UCSD-AML1 (cell line): Measurements from ENCODE around the gene TSTD1.

Experiments used
- DNase-seq: peaks from one replicate; lab custom pipeline; 2025; ENCODE audit not compliant: unreplicated experiment; lab: John Stamatoyannopoulos, UW

TSTD1 gene

DNA sequence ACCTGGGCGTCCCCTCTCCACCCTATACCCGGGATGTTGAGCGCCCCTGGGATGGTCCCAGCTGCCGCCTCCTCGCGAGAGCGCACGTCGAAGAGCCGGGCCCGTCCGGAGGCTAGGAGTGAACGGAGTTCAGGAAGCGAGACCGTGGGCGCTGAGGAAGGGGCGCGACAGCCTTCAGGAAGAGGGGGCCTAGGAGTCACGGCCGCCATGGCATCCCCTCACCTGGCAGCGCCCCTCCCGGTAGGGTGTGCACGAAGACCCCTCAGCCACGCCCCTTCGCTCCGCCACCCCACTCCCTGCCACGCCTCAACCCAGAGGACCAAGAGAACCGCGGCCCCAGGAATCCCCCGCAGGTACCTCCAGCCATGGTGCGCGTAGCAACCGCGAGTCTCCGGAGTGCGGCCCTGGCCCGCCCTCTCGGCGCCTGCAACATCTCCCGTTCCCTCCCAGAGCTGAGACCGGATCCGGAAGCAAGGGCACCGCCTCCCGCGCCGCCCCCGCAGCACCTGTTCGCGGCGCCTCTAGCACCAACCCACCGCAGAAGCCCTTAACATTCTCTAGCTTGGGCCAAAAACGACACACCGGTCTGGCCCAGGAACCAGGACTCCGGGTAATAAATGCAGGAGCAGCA is at the start of gene TSTD1:
Gene TSTD1 (minus strand): TSS at position 442 of the 631 bp plus-strand sequence. CDS start 75 bp downstream, at position 367.
- no peak for DNase-seq

DNA sequence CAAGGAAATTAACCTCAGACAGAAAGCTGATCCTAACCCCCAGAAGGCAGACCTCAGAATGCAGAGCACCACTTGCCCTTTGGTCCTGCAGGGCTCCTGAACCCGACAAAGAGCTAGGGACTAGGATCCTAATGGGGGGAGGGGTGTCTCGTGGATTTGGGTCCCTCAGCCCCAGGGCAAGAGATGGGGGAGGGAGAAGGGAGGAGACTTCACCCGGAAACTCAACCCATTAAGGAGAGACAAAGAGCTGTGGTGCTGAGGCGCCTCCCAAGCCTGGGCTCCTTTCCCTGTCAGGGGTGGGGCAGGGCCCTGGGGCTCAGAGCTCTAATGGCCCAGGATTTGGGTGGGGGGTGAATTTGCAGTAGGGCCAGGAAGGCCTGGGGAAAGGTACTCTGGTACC is 47.7 kb upstream of the TSTD1 start:
- DNase-seq, result no peak

- DNase-seq, result no peak
Measured at GRCh38 chr1:161085165-161085564, 46.4 kb upstream of the TSTD1 start.

DNA sequence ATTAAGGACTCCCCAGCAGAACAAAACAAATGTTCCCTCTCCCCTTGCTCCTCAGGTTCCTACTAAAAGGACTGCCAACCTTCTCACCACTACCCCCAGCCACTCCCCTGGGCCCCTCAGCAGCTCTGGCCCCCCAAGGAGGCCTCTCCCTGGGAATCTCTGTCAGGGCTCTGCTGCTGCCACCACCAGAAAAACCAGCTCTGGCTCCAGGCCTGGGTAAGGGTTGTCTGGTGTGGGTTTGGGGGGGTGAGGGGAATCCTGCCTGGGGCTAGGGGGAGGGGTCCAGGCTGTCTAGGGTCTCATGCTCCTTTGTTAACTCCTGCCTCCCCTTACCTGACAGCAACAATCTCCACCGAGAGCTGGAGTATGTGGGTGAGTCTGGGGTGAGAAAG is 45.8 kb upstream of the TSTD1 start:
- DNase-seq, result no peak

DNA sequence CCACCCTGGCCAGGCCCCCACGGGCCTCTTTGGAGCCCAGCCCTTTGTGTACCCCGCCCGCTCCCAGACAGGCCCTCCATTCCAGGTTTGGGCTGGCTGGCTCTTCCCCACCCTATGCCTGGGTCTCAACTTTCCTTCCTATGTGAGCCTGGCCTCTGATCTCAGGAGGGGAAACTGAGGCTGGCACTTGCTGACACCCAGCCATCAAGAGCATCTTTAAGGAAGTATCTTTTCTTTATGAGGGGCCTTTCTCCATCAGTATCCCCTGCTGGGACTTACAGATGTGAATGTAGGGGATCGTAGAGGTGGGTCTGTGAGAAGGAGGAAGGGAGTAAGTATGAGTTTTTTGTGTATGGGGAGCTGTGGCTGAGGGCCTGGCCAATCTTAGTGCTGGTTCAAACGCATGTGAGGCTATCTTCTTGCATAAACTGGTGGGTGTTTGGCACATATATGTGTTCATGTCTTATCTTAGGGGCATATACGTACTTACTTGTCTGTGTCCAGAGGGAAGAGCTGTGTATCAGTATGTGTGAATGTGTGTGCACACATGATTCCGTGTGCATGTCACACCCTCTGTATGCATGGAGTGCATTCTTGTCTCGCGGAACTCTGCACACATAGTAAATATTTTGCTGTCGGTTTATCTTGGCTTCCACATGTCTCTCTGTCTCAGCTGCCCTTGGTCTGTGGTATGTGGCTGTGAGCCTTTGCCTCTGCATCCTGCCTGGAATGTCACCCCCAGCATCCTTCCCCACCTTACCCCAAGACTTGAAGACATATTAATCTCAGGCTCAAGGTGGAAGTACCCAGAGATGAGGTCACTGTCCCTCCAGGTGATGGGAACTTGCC is 45.2 kb upstream of the TSTD1 start:
- DNase-seq, result no peak

DNA sequence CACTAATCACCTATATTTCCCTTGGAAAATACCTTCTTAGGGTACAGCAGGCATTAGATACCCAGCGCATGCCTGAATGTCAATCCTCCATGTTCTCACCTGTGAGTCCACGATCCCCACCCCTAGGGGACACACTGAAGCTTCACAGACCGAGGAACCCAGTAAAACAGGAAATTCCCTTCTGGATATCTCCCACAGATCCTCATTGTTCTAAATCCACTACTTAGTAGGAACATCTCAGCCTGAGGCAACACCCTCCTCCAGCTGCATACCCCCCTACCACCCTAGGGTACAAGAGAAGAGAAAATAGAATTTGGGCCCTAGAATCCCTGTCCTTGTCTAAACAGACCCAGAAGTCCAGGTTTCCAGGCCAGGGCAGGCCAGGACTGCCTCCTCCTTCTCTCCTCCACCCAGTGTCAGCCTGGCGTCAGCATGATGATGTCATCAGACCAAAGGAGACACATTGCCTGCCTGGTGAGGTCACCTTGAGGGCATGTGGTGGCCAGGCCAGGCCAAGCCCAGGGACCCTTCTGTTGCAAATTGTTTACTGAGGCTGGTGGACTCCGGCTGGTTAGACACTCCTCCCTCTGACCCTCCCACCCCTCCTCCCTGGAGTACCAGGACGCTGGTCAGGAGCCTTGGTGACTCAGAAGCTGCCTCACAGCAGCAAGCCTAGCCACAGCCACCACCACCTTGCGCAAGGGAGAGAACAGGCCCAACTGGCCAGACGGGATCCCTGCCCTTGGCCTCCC is 44.4 kb upstream of the TSTD1 start:
- DNase-seq, result peak; percentile 47

- DNase-seq, result no peak
Measured at GRCh38 chr1:161082483-161082882, 43.7 kb upstream of the TSTD1 start.

- no peak for DNase-seq
Measured at GRCh38 chr1:161081519-161081918, 42.8 kb upstream of the TSTD1 start.

DNA sequence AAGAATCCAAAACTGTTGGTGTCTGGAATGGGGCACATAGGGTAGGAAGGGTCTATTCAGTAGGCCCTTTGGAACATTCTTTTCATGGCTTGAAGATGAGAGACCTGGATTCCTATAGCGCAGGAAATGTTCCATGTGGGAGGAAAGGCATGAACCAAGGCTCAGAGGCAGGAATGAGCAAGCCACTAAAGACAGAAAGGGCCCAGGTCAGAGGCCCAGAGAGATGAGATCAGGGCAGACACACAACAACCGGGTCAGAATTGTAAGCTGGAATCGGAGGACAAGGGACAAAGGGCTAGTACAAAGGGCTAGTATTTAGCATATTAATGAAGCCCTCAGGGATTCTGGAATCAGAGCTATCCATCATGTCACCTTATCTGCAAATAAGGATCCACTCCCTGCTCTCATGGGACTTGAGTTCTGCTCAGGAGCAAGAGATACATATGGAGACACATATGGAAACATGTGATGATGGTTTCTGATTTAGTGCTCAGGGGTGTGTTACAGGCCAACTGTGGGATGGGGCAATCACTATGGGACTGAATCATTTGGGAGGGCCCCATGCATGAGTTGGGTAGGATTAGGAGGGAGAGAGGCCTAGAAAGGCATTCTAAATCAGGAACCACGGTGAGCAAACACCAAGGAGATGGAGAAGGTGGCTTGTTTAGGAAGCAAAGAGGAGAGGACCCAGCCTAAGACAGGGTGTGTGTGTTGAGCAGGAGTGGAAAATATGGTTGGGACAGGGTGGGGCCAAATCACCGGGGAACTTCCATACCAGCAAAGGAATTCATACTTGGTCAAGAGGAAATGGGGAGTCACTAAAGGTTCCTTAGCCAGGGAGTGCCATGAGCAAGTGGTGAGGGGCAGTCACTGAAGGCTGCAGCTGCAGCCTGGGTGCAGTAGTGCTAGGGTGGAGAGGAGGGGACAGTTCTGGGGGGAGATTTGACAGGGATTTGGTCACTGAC is 42.0 kb upstream of the TSTD1 start:
- DNase-seq, result no peak

DNA sequence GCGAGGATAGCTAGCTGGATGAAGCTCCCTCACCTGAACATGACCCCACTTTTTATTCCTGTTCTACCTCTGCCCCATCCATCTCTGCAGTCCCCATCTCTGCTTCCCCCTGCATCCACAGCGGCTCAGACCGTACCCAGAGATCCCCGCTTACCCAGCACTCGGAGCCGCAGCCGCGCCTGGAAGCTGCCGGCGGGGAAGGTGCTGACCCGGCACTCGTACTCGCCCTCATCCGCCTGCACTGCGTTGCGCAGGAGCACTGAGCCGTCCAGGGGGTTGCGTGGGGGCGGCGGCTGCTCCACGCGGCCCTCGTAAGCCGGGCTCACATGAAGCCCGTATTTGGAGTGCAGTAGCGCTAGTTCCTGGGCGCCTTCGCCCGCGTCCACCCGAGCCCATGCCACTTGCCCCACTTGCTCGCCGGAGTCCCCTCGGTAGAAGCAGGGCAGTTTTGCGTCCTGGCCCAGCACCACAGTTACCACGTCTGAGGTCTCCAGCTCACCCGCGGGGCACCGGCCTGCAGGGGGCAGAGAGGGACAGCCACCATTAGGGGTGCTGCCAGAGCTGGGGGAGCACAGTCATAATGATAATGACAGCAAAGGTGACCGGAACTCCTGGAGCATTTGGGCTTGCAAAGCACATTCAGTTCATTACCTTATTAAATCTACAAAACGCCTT is 40.8 kb upstream of the TSTD1 start:
- no peak for DNase-seq

- no peak for DNase-seq
Measured at GRCh38 chr1:161077426-161077825, 38.7 kb upstream of the TSTD1 start.

GRCh38 chr1:161076410-161076809 is 37.6 kb upstream of the TSTD1 start:
- DNase-seq, result no peak

DNA sequence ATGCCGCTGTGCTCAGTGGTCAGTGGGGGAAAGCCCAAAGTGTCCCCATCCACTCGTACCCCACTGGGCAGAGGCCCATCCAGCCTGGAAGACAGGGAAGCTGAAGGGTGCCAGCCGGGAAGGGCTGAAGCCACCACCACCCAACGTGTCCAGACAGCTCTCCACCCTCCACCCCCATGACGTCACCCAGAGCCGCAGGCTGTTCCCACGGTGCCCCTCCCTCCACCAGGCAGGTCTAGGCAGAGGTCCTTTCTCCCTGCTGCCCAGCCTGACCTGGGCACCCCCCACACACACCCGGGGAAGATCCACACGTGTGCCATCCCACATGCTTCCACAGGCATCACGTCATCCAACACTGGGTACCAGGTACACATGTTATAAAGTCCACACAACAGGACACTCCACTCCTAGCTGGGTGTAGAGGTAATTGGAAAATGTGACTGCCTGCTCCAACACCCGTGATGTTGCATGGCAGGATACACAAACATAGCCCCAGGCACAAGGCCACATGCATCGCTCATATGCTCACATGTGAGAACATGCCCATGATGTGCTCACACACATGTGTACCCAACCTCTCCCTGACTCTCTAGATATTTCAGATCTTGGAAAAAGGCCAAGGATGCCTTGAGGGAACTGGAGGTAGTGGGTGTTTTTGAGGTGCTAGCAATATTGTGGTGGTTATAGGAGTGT is 36.1 kb upstream of the TSTD1 start:
- no peak for DNase-seq

GRCh38 chr1:161073474-161074121 is 34.8 kb upstream of the TSTD1 start:
- no peak for DNase-seq

- no peak for DNase-seq
Measured at GRCh38 chr1:161072751-161073449, 34.1 kb upstream of the TSTD1 start.

GRCh38 chr1:161071886-161072371 is 33.2 kb upstream of the TSTD1 start:
- DNase-seq, result peak; percentile 67

- no peak for DNase-seq
Measured at GRCh38 chr1:161070761-161071160, 32.0 kb upstream of the TSTD1 start.

GRCh38 chr1:161069731-161070270 is 31.0 kb upstream of the TSTD1 start, which contains the start of gene ARHGAP30:
TSS of gene ARHGAP30 (minus strand) at chr1:161069891. CDS start at chr1:161069624, 267 bp downstream.
- DNase-seq, result peak; percentile 89
